Trophoblast cell (in vitro differentiated cells and primary cell): ENCODE results near the gene SARM1.

Experiments used
- DNase-seq, 2 donors: peaks; one replicate each; pipeline ENCODE4 v3.0.0-alpha.2; 2016
- H2AFZ ChIP-seq: 2 replicates; pipeline ENCODE4 v1.6.1; 2013; ENCODE audit warnings: low read length, moderate library complexity, mild to moderate bottlenecking; ENCODE audit not compliant: insufficient read depth, poor library complexity
- H2AK5ac ChIP-seq: 2 replicates; pipeline ENCODE4 v1.6.1; 2013; ENCODE audit warnings: mild to moderate bottlenecking, low read length
- H2BK120ac ChIP-seq: 2 replicates; pipeline ENCODE4 v1.6.1; 2013; ENCODE audit warnings: low read length, mild to moderate bottlenecking, moderate library complexity; ENCODE audit not compliant: insufficient read depth, poor library complexity
- H2BK12ac ChIP-seq: 2 replicates; pipeline ENCODE4 v1.6.1; 2013; ENCODE audit warnings: mild to moderate bottlenecking, low read length, moderate library complexity
- H2BK5ac ChIP-seq: 2 replicates; pipeline ENCODE4 v1.6.1; 2013; ENCODE audit warnings: low read length, low read depth, moderate library complexity, mild to moderate bottlenecking; ENCODE audit not compliant: poor library complexity
- H3K14ac ChIP-seq: 2 replicates; pipeline ENCODE4 v1.6.1; 2013; ENCODE audit warnings: mild to moderate bottlenecking, low read length
- H3K18ac ChIP-seq: 2 replicates; pipeline ENCODE4 v1.6.1; 2013; ENCODE audit warnings: mild to moderate bottlenecking, low read length
- H3K23ac ChIP-seq: 2 replicates; pipeline ENCODE4 v1.6.1; 2013; ENCODE audit warnings: low read length
- H3K27ac ChIP-seq: 2 replicates; pipeline ENCODE4 v1.5.1; 2013; ENCODE audit warnings: low read depth, mild to moderate bottlenecking, inconsistent platforms, low read length, moderate library complexity
- H3K27me3 ChIP-seq: 2 replicates; pipeline ENCODE4 v1.6.1; 2013; ENCODE audit warnings: inconsistent platforms, mild to moderate bottlenecking, low read length, moderate library complexity; ENCODE audit not compliant: insufficient read depth
- H3K36me3 ChIP-seq, 2 experiments: 1 replicate in 1 of 2; 2 replicates in 1 of 2; pipeline ENCODE4 v1.6.1; 2013; ENCODE audit warnings: low read length in 2 of 2, mild to moderate bottlenecking in 2 of 2, moderate library complexity in 1 of 2; ENCODE audit not compliant: insufficient read depth in 2 of 2, control insufficient read depth in 1 of 2
- H3K4ac ChIP-seq: 2 replicates; pipeline ENCODE4 v1.6.1; 2013; ENCODE audit warnings: low read depth, mild to moderate bottlenecking, low read length, moderate library complexity
- H3K4me1 ChIP-seq, 2 experiments: 1 replicate in 1 of 2; 2 replicates in 1 of 2; pipeline ENCODE4 v1.6.1; 2013; ENCODE audit warnings: low read length in 2 of 2, mild to moderate bottlenecking in 2 of 2, moderate library complexity in 1 of 2; ENCODE audit not compliant: insufficient read depth in 2 of 2, control insufficient read depth in 1 of 2
- H3K4me2 ChIP-seq: 2 replicates; pipeline ENCODE4 v1.6.1; 2013; ENCODE audit warnings: inconsistent platforms, mild to moderate bottlenecking, low read length, moderate library complexity
- H3K4me3 ChIP-seq: 2 replicates; pipeline ENCODE4 v1.5.1; 2013; ENCODE audit warnings: mild to moderate bottlenecking, low read depth, low read length, inconsistent platforms
- H3K79me1 ChIP-seq: one replicate; pipeline ENCODE4 v1.6.1; 2013; ENCODE audit warnings: low read length
- H3K79me2 ChIP-seq: 2 replicates; pipeline ENCODE4 v1.6.1; 2013; ENCODE audit warnings: low read length, mild to moderate bottlenecking; ENCODE audit not compliant: control insufficient read depth, insufficient read depth, poor library complexity
- H3K9ac ChIP-seq: 2 replicates; pipeline ENCODE4 v1.6.1; 2013; ENCODE audit warnings: mild to moderate bottlenecking, low read length
- H3K9me3 ChIP-seq: 2 replicates; pipeline ENCODE4 v1.6.1; 2013; ENCODE audit warnings: low read depth, mild to moderate bottlenecking, control low read depth, inconsistent platforms, low read length; ENCODE audit not compliant: insufficient read depth
- H4K12ac ChIP-seq: 2 replicates; pipeline ENCODE4 v1.6.1; 2013; ENCODE audit warnings: low read depth, mild to moderate bottlenecking, low read length, moderate library complexity
- H4K8ac ChIP-seq: 2 replicates; pipeline ENCODE4 v1.6.1; 2013; ENCODE audit warnings: low read depth, mild to moderate bottlenecking, low read length, moderate library complexity
- H4K91ac ChIP-seq: one replicate; pipeline ENCODE4 v1.6.1; 2013; ENCODE audit warnings: low read depth, mild to moderate bottlenecking, low read length, moderate library complexity
- WGBS: extraction: QIAGEN DNeasy Blood & Tissue Kit; methylation state at CpG from one replicate; pipeline ENCODE4 v1.1.7; 2013; ENCODE audit warnings: missing lambda C conversion rate; ENCODE audit not compliant: insufficient read length, insufficient coverage; ENCODE audit errors: extremely low coverage; 5-methylcytosine and 5-hydroxymethylcytosine counted together

SARM1 gene

DNA sequence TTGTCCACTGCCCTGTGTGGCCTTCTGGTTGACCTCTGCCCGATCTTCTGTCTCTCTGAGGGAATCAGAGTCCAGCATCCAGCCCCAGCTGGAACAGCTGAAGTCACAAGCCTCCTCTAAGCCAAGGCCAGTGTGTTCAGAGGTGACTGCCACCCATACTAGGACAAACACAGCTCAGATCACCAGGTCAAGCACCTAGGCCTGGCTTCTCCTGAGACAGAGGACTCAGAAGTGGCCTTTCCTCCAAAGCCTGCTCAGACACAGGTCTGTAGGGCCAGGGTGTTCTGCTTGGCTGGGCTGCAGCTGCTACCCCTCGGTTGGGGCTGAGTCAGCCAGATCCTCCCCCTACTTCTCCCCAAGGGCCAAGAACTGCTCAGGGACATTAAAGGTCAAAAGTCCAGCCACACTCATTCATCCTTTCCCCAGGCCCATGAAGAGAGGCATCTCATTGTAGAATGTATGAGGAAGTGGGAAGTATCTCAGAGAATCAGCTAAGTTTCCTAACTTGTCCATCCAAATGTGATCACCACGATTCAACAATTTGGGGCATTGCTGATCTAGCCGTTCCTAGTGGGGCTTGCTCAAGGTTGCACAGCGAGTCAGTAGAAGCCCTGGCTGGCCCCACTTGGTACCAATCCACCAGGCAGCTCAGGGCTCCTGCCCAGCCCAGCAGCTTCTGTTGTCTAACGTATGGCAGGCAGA, 26.9 kb downstream of the SARM1 start:
- no peak overlapping the region for H3K14ac ChIP-seq
- no peak overlapping the region for H4K8ac ChIP-seq
- peaks cover 18 to 20% of the 10 kb centered on the region in 2 experiments for H3K4me1 ChIP-seq
- H3K27ac ChIP-seq = no peak overlapping the region
- H2BK12ac ChIP-seq = no peak overlapping the region
- DNase-seq = no peak
- H3K9ac ChIP-seq = no peak overlapping the region
- H2AK5ac ChIP-seq = no peak overlapping the region
- H3K4ac ChIP-seq = no peak overlapping the region
- H3K79me1 ChIP-seq = peaks cover 3% of the 10 kb centered on the region
- H3K36me3 ChIP-seq = peaks cover 0 to 2% of the 10 kb centered on the region in 2 experiments
- H3K23ac ChIP-seq = no peak overlapping the region
- no peaks in the 10 kb centered on the region for H3K27me3 ChIP-seq
- H2AFZ ChIP-seq = no peak overlapping the region
- H4K91ac ChIP-seq = no peak overlapping the region
- H2BK120ac ChIP-seq = no peak overlapping the region
- H3K79me2 ChIP-seq = no peaks in the 10 kb centered on the region
- WGBS = no CpG with 5 or more reads among the region's 6 CpGs
- no peaks in the 10 kb centered on the region for H3K9me3 ChIP-seq
- H3K4me3 ChIP-seq = no peak overlapping the region
- no peak overlapping the region for H3K4me2 ChIP-seq
- no peak overlapping the region for H4K12ac ChIP-seq
- H3K18ac ChIP-seq = no peak overlapping the region
- no peak overlapping the region for H2BK5ac ChIP-seq

DNA sequence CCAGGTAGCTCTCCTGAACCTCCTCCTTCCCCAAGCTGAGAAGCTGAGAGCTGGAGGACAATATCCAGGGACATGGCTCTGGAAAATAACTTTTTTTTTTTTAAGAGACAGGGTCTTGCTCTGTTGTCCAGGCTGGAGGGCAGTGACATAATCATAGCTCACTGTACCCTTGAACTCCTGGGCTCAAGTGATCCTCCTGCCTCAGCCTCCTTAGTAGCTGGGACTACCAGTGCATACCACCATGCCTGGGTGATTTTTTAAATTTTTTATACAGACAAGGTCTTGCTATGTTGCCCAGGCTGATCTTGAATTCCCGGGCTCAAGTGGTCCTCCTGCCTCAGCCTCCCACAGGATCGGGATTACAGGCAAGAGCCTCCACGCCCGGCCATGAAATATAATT, 28.3 kb downstream of the SARM1 start:
- Histone ChIP-seq H3K9me3 (no peaks in the 10 kb centered on the region), H3K14ac (no peak overlapping the region), H3K79me2 (no peaks in the 10 kb centered on the region), H4K8ac (no peak overlapping the region), H3K4me3 (no peak overlapping the region), H3K23ac (no peak overlapping the region), H2AFZ (no peak overlapping the region), H2AK5ac (no peak overlapping the region), H3K4me2 (no peak overlapping the region), H3K18ac (no peak overlapping the region), H4K91ac (no peak overlapping the region), H3K36me3 (peaks cover 0 to 2% of the 10 kb centered on the region in 2 experiments), H4K12ac (no peak overlapping the region), H3K9ac (no peak overlapping the region), H2BK5ac (no peak overlapping the region), H2BK12ac (no peak overlapping the region), H3K27me3 (no peaks in the 10 kb centered on the region), H3K4ac (no peak overlapping the region), H3K79me1 (peaks cover 3% of the 10 kb centered on the region), H2BK120ac (no peak overlapping the region), H3K4me1 (peaks cover 16 to 20% of the 10 kb centered on the region in 2 experiments), H3K27ac (no peak overlapping the region)
- no peak for DNase-seq
- no CpG with 5 or more reads among the region's 4 CpGs for WGBS

DNA sequence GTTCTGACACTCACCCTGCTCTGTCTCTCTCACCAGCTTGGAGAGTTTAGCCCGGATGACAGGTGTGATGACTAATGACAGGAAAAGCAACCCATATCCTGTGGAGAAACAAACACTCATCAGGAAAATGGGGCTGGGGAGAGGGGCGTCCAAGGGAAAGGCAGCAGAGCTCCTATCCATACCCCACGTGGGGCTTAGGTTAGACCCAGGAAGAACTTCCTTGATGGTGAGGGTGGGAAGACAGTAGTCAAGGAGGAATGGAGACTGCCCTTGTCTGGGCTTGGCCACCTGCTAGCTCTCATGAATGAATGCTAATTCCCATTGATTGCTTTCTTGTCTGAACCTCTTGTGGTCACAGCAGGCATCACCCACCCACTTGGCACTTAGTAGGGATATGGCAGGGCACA, 30.7 kb downstream of the SARM1 start:
- Histone ChIP-seq H3K4me2 (no peak overlapping the region), H3K23ac (no peak overlapping the region), H2BK12ac (no peak overlapping the region), H3K18ac (no peak overlapping the region), H2AFZ (no peak overlapping the region), H3K4me3 (no peak overlapping the region), H3K79me2 (peaks cover 3% of the 10 kb centered on the region), H4K8ac (no peak overlapping the region), H3K9ac (no peak overlapping the region), H3K79me1 (peaks cover 4% of the 10 kb centered on the region), H4K12ac (no peak overlapping the region), H3K4me1 (peaks cover 13 to 19% of the 10 kb centered on the region in 2 experiments), H2BK120ac (no peak overlapping the region), H3K9me3 (no peaks in the 10 kb centered on the region), H4K91ac (no peak overlapping the region), H3K27ac (no peak overlapping the region), H3K27me3 (no peaks in the 10 kb centered on the region), H2AK5ac (no peak overlapping the region), H3K14ac (no peak overlapping the region), H3K4ac (no peak overlapping the region), H3K36me3 (peaks cover 0 to 2% of the 10 kb centered on the region in 2 experiments), H2BK5ac (no peak overlapping the region)
- WGBS = no CpG with 5 or more reads among the region's 3 CpGs
- DNase-seq = no peak

DNA sequence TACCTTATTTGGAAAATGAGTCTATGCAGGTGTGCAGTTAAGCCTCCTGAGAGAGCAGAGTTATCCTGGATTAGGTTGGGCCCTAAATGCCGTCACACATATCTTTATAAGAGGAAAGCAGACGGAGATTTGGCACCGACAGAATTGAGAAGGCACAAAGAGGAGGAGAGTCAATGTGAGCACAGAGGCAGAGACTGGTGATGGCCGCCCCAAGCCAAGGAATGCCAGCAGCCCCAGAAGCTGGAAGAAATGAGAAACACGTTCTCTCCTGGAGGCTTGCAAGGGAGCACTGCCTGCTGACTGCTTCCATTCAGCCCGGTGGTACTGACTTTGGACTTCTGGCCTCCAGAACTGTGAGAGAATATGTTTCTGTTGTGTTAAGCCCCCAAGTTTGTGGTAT, 31.4 kb downstream of the SARM1 start:
- DNase-seq = no peak
- no peak overlapping the region for H2AK5ac ChIP-seq
- H3K4ac ChIP-seq = no peak overlapping the region

More for the DNA sequence above, 31.4 kb downstream of the SARM1 start:
- no peaks in the 10 kb centered on the region for H3K9me3 ChIP-seq
- H3K4me3 ChIP-seq = no peak overlapping the region
- H2BK120ac ChIP-seq = no peak overlapping the region
- no peak overlapping the region for H3K14ac ChIP-seq
- peaks cover 4% of the 10 kb centered on the region for H3K79me1 ChIP-seq
- no peak overlapping the region for H4K12ac ChIP-seq
- H3K27ac ChIP-seq = no peak overlapping the region
- peaks cover 3% of the 10 kb centered on the region for H3K79me2 ChIP-seq
- peaks cover 13 to 22% of the 10 kb centered on the region in 2 experiments for H3K4me1 ChIP-seq
- no peak overlapping the region for H2AFZ ChIP-seq
- no CpG with 5 or more reads among the region's 6 CpGs for WGBS
- no peak overlapping the region for H3K9ac ChIP-seq
- H4K91ac ChIP-seq = no peak overlapping the region
- H3K27me3 ChIP-seq = no peaks in the 10 kb centered on the region
- no peak overlapping the region for H3K23ac ChIP-seq
- no peak overlapping the region for H4K8ac ChIP-seq
- H3K18ac ChIP-seq = no peak overlapping the region
- H3K36me3 ChIP-seq = peaks cover 0 to 2% of the 10 kb centered on the region in 2 experiments
- H2BK12ac ChIP-seq = no peak overlapping the region
- no peak overlapping the region for H3K4me2 ChIP-seq
- no peak overlapping the region for H2BK5ac ChIP-seq
